Astrocyte (in vitro differentiated cells and primary cell): Measurements from ENCODE around the gene CD82.

ENCODE experiments used
- EZH2 ChIP-seq: IDR thresholded peaks from 2 replicates; pipeline ENCODE4 v1.6.1; 2012; ENCODE audit warnings: mild to moderate bottlenecking, low read length, inconsistent platforms; ENCODE audit not compliant: insufficient read depth
- TF ChIP-seq, protein P1 (sequence below): IDR thresholded peaks from 2 replicates; pipeline ENCODE4 v1.5.1; 2011; ENCODE audit warnings: low read depth, mild to moderate bottlenecking, inconsistent platforms, low read length, moderate library complexity; ENCODE audit not compliant: insufficient read depth

- TF ChIP-seq, protein P1, sequence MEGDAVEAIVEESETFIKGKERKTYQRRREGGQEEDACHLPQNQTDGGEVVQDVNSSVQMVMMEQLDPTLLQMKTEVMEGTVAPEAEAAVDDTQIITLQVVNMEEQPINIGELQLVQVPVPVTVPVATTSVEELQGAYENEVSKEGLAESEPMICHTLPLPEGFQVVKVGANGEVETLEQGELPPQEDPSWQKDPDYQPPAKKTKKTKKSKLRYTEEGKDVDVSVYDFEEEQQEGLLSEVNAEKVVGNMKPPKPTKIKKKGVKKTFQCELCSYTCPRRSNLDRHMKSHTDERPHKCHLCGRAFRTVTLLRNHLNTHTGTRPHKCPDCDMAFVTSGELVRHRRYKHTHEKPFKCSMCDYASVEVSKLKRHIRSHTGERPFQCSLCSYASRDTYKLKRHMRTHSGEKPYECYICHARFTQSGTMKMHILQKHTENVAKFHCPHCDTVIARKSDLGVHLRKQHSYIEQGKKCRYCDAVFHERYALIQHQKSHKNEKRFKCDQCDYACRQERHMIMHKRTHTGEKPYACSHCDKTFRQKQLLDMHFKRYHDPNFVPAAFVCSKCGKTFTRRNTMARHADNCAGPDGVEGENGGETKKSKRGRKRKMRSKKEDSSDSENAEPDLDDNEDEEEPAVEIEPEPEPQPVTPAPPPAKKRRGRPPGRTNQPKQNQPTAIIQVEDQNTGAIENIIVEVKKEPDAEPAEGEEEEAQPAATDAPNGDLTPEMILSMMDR = no peak
- no peak for TF ChIP-seq EZH2
Measured at GRCh38 chr11:44617671-44618461, 52.4 kb downstream of the CD82 start.
